Activated T-helper 2 cell treated with anti-CD3 and anti-CD28 coated beads, Interferon-gamma antibody, Interleukin-2, Interleukin-4, amounts not matched to agents 10 μg/mL and 5 μg/mL and 100 μg/mL, durations not matched to agents 14 hours and 24 hours and 36 hours (primary cell): ENCODE measurements around the gene PSMA4. TPM values are rescaled to one million over a fixed set of nuclear protein-coding genes. Genes with fewer than 3 reads are reported as not detected.
A peak's percentile ranks its signal among the peaks of the same experiment; 100 is the strongest.

Experiments used
- DNase-seq: peaks from one replicate; pipeline ENCODE4 v3.0.0; 2021; ENCODE audit warnings: low spot score
- H3K27ac Mint-ChIP-seq: one replicate; pipeline ENCODE4 v1.8.0; 2021; ENCODE audit warnings: mixed read lengths
- H3K27me3 Mint-ChIP-seq: one replicate; pipeline ENCODE4 v1.8.0; 2021; ENCODE audit warnings: low read depth, mixed read lengths
- H3K36me3 Mint-ChIP-seq: one replicate; pipeline ENCODE4 v1.8.0; 2021; ENCODE audit warnings: low read depth, mixed read lengths
- H3K4me1 Mint-ChIP-seq: one replicate; pipeline ENCODE4 v1.8.0; 2021; ENCODE audit warnings: low read depth, mixed read lengths
- H3K4me3 Mint-ChIP-seq: one replicate; pipeline ENCODE4 v1.8.0; 2021; ENCODE audit warnings: low read depth, mild to moderate bottlenecking, moderate library complexity, mixed read lengths
- H3K9me3 Mint-ChIP-seq: one replicate; pipeline ENCODE4 v1.8.0; 2021; ENCODE audit warnings: mixed read lengths
- intact Hi-C: fragments of 100-400 bp; cut with micrococcal nuclease; formaldehyde crosslinking; loops from one replicate; pipeline ENCODE4 v1.15.1; 2023
- total RNA-seq: library from RNA; stranded (reverse); gene quantifications from 2 replicates; pipeline ENCODE4 v1.2.3, GENCODE V29; 2022

PSMA4 gene
- total RNA-seq, 1 donor from 2014 or later: 331 TPM

DNA sequence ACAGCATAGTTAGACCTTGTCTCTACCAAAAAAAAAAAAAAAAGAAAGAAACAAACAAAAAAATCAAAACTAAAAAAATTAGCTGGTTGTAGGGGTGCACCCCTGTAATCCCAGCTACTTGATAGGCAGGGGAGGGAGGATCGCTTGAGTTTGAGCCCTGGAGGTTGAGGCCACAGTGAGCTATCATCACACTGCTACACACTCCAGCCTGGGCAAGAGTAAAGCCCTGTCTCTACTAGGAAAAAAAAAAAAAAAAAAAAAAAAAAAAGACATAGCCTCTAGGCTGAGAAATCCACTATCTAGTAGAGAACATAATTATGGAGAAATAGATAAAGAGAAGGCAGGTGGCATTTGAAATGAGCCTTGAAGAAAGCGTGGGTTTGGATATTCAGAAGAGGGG, 22.8 kb downstream of the PSMA4 start:
- H3K4me3 Mint-ChIP-seq: no peak overlapping the region
- no peak for DNase-seq
- no peak overlapping the region for H3K27ac Mint-ChIP-seq
- peaks cover 25% of the 10 kb centered on the region for H3K4me1 Mint-ChIP-seq
- no peaks in the 10 kb centered on the region for H3K36me3 Mint-ChIP-seq
- intact Hi-C loops: no loop called here
- no peaks in the 10 kb centered on the region for H3K9me3 Mint-ChIP-seq
- peaks cover 32% of the 10 kb centered on the region for H3K27me3 Mint-ChIP-seq

DNA sequence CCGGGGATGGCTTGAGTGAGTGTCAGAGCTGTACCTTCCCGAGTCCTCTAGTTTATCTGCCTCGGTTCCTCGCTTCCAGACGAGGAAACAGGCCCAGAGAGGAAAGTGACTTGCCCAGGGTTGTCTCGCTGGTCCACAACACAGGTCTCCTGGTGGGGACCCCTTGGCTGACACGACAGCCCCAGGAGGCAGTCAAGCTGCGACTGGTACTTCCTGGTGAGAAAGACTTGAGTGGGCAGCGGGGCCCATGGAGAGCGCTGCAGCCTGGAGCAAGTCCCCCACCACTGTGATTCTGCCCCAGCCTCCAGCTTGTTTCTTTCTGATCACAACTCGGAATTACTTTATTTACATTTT, 24.5 kb downstream of the PSMA4 start:
- H3K36me3 Mint-ChIP-seq: no peaks in the 10 kb centered on the region
- peaks cover 25% of the 10 kb centered on the region for H3K4me1 Mint-ChIP-seq
- intact Hi-C loops: no loop called here
- peak overlapping the region; percentile 66 for H3K27ac Mint-ChIP-seq
- H3K4me3 Mint-ChIP-seq: peak overlapping the region; percentile 83
- peaks cover 28% of the 10 kb centered on the region for H3K27me3 Mint-ChIP-seq
- no peak for DNase-seq
- H3K9me3 Mint-ChIP-seq: no peaks in the 10 kb centered on the region

DNA sequence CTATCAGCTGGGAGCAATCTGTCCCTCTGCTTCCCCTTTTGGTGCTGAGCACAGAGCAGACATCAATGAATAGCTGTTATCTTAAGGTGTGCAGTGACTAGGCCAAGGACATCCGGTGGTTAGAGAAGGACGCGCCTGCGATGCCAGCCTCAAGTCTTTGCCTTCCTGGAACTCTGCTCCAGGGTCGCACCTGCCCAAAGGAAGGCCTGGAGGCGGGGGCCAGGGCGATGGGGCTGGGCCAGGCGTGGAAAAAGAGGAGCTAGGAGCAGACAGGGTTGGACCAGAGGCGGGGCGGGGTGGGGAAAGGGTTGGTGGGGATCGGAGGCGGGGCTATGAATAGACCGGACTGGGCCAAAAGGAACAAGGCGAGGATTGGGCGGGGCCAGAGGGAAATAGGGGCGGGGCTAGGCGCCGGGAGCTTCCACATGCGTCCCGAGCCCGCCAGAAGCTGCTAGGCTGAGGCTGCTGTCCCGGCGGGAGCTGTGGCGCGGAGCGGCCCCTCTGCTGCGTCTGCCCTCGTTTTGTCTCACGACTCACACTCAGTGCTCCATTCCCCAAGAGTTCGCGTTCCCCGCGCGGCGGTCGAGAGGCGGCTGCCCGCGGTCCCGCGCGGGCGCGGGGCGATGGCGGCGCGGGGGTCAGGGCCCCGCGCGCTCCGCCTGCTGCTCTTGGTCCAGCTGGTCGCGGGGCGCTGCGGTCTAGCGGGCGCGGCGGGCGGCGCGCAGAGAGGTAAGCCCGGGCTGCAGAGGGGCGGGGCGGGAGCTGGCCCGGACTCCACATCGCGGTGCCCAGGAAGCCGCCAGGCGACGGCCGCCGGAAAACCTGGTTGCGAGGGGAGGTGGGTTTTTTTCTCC, 25.1 kb downstream of the PSMA4 start, which contains the start of gene CHRNA5:
Gene CHRNA5, plus strand, starts transcription at position 424 of the 854 bp plus-strand sequence. Its CDS starts 200 bp downstream, at position 624.
- Mint-ChIP-seq H3K27ac (peak within 1 kb of the TSS; percentile 66), H3K9me3 (no peaks in the 10 kb centered on the region), H3K4me1 (peaks cover 25% of the 10 kb centered on the region), H3K4me3 (peak within 1 kb of the TSS; percentile 83), H3K36me3 (no peaks in the 10 kb centered on the region), H3K27me3 (peaks cover 28% of the 10 kb centered on the region)
- intact Hi-C loops: no loop called here
- peak; percentile 48 for DNase-seq

DNA sequence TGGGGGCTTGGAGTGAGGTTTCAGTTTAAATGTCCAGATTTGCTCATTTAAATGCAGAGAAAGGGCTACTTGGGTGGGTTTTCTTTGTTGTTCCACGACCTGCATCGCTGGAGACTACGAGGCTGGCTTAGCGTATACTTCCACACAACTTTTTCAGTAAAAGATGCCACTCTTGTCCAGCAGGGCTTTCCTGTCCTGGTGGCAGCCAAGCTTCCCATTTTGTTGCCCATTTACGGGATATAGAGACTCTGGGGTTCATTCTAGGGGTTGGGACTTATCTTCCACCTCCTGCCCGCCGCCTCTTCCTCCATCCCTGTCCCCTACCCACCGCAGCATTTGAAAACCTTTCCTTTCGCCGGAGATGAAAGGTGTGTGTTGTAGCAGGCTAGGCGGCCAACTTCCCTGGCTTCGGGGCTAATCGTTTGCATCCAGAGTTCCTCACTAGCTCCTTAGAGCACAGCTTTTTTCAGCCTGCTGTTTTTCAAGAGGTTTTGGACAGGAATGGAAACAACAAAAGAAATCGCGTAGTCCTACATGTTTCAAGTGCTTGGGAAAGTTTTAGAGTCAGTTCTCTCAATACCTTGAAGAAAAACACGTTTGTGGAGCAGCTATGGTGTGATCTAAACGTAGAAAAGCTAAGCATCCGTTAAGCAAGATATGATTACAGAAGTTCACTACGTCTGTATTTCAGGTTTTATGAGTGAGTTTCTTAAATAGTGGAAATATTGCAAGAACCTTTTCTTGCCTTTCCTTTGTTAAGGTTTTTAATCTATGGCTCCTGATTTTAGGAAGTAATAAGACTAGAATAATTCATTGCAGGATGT, 25.9 kb downstream of the PSMA4 start:
- H3K27ac Mint-ChIP-seq: peak overlapping the region; percentile 8
- peaks cover 25% of the 10 kb centered on the region for H3K4me1 Mint-ChIP-seq
- H3K4me3 Mint-ChIP-seq: peak overlapping the region; percentile 82
- DNase-seq: no peak
- H3K27me3 Mint-ChIP-seq: peaks cover 28% of the 10 kb centered on the region
- no peaks in the 10 kb centered on the region for H3K36me3 Mint-ChIP-seq
- intact Hi-C loops: no loop called here
- H3K9me3 Mint-ChIP-seq: no peaks in the 10 kb centered on the region

DNA sequence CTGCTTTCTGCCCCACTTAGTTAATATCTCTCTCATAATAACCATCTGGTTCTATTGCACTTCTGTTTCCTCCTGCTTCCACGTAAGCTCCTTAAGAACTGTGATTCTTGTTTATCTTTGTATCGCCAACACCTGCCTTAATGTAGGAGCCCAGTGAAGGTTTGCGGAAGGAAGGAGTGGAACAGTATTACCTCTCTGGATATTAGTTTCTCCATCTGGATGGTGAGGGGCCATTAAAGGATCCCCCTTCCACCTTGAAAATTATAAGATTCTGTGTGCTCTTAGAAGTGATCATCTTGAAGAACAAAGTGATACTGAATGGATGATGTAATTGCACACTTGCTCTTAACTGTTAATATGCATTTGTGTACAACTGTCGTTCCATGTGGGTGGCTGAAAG, 27.3 kb downstream of the PSMA4 start:
- intact Hi-C loops: no loop called here
- Mint-ChIP-seq H3K9me3 (no peaks in the 10 kb centered on the region), H3K27ac (no peak overlapping the region), H3K4me1 (peaks cover 25% of the 10 kb centered on the region), H3K27me3 (peaks cover 20% of the 10 kb centered on the region), H3K4me3 (no peak overlapping the region), H3K36me3 (no peaks in the 10 kb centered on the region)
- DNase-seq: no peak

DNA sequence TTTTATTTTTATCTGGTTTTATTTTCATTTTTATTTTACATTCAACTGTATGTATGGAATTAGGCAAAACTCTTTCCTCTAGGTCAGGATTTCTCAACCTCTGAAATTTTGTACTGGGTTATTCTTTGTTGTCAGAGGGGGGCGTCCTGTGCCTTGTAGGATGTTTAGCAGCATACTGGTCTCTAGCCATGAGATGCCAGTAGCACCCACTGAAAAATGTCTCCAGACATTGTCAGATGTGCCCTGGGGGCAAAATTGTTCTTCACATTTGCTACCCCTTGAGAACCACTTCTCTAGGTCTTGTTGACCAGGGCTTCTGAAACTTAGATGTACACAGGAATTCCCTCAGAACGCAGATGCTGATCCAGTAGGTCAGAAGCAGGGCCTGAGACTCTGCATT, 30.5 kb downstream of the PSMA4 start:
- Mint-ChIP-seq H3K36me3 (no peaks in the 10 kb centered on the region), H3K27ac (no peak overlapping the region), H3K27me3 (peaks cover 14% of the 10 kb centered on the region), H3K4me3 (no peak overlapping the region), H3K9me3 (no peaks in the 10 kb centered on the region), H3K4me1 (peaks cover 13% of the 10 kb centered on the region)
- no peak for DNase-seq
- intact Hi-C loops: no loop called here

DNA sequence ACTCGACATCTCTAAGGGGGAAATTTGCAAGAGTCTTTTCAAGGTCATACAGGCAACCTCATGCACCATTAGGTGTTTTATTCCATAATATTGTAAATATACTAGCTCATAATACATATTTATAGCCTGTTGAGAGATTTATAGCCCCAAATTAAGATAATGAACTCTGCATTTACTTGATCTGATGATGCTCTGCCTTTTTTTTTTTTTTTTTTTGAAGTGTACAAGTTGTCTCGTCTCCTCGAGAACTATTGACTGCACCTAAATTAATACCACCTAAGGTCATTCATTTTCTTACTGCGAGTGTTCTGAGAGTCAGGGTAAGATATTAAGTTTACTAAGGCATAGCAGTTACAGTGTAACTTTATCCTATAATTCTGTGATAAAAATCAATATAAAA, 31.1 kb downstream of the PSMA4 start:
- no peaks in the 10 kb centered on the region for H3K36me3 Mint-ChIP-seq
- intact Hi-C loops: no loop called here
- no peak overlapping the region for H3K4me3 Mint-ChIP-seq

DNA sequence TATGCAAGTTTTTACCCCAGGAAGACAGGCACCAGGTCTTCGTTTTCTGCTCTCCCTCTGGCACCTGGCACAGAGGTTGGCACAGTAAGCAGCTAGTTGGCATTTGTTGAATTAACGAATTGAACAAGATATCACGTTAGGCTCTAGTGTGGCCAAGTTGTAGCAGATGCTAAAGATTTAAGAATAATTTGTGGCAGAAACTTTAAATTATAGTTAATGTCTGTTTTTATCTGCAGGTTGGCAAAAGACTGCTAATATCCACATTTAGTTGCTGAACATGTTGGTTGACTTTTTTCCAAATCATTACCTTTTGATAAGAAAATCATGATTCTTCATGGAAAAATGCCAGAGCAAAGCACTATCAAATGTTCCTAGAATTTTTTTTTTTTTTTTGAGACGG, 33.2 kb downstream of the PSMA4 start:
- no peaks in the 10 kb centered on the region for H3K9me3 Mint-ChIP-seq

More for the DNA sequence above, 31.1 kb downstream of the PSMA4 start:
- H3K9me3 Mint-ChIP-seq: no peaks in the 10 kb centered on the region
- H3K27me3 Mint-ChIP-seq: peaks cover 9% of the 10 kb centered on the region
- H3K27ac Mint-ChIP-seq: no peak overlapping the region
- H3K4me1 Mint-ChIP-seq: peaks cover 8% of the 10 kb centered on the region
- DNase-seq: no peak

DNA sequence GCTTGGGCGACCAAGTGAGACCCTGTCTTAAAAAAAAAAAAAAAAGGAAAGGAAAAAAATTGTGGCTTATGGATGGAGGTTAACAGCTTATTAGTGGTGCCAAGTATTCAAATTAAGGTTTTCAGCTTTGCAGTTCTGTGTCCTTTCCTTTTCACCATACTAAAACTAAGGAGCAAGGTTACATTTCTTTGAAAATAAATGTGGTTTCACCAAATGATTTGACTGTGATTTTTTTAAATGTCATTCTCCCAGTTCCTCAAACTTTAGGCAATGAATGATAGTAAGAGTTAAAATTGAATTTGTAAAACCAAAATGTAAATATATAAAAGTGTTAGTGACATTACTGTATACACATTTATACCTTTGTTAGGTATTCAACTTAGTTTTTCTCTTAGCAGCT, 34.7 kb downstream of the PSMA4 start:
- Mint-ChIP-seq H3K27ac (no peak overlapping the region), H3K9me3 (no peaks in the 10 kb centered on the region), H3K4me3 (no peak overlapping the region), H3K36me3 (no peaks in the 10 kb centered on the region), H3K27me3 (no peaks in the 10 kb centered on the region), H3K4me1 (no peaks in the 10 kb centered on the region)
- intact Hi-C loops: no loop called here
- no peak for DNase-seq

More for the DNA sequence above, 33.2 kb downstream of the PSMA4 start:
- Mint-ChIP-seq H3K4me3 (no peak overlapping the region), H3K4me1 (no peaks in the 10 kb centered on the region), H3K27me3 (no peaks in the 10 kb centered on the region), H3K36me3 (no peaks in the 10 kb centered on the region), H3K27ac (no peak overlapping the region)
- no peak for DNase-seq
- intact Hi-C loops: no loop called here

DNA sequence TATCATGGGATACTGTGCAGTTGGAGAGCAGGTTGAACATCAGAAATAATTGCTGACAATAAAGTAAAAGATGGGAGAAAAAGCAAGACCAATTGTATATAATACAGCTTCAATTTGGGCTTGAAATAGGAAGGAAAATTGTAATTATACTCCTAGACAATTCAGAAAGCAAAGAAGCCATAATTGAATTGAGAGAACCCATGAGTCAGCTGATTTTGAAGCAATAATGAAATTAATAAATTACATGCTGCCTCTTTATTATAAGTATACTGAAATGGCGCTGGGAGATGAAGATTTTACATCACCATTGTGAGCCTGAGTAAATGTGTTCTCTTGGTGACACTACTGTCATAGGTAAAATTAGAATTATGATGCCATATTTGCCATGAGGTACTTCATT, 57.3 kb downstream of the PSMA4 start:
- Mint-ChIP-seq H3K27me3 (no peaks in the 10 kb centered on the region), H3K4me3 (no peak overlapping the region), H3K36me3 (no peaks in the 10 kb centered on the region), H3K27ac (no peak overlapping the region), H3K9me3 (no peaks in the 10 kb centered on the region), H3K4me1 (no peaks in the 10 kb centered on the region)
- DNase-seq: no peak
- intact Hi-C loops: no loop called here

DNA sequence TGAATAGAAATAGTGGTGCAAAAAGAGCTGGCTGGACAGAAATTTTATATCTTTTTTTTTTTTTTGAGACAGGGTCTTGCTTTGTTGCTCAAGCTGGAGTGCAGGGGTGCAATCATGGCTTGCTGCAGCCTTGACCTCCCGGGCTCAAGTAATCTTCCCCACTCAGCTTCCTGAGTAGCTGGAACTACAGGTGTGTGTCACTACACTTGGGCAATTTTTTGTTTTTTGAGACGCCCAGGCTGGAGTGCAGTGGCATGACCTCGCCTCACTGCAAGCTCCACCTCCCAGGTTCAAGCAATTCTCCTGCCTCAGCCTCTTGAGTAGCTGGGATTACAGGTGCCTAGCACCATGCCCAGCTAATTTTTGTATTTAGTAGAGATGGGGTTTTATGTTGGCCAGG, 58.1 kb downstream of the PSMA4 start:
- intact Hi-C loops: no loop called here
- H3K9me3 Mint-ChIP-seq: no peaks in the 10 kb centered on the region

DNA sequence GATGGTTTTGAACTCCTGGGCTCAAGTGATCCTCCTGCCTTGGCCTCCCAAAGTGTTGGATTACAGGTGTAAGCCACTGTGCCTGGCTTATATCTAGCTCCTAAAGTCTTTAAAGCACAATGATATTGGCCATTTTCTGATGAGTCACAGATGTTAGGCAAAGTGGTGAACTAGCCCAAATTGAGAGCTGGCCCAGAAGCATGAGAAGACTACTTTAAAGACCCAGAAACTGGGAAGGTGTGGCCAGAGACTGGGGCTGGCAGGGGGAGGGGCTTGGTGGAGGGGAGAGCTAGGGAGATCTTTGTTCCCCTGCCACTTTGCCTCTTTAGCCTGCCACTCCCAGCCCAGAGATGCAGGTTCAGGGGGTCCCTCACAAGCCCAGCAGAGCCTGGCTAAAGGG, 58.9 kb downstream of the PSMA4 start:
- DNase-seq: no peak
- H3K4me1 Mint-ChIP-seq: no peaks in the 10 kb centered on the region
- H3K36me3 Mint-ChIP-seq: no peaks in the 10 kb centered on the region
- H3K4me3 Mint-ChIP-seq: no peak overlapping the region
- H3K9me3 Mint-ChIP-seq: no peaks in the 10 kb centered on the region
- H3K27me3 Mint-ChIP-seq: no peaks in the 10 kb centered on the region
- intact Hi-C loops: no loop called here
- H3K27ac Mint-ChIP-seq: no peak overlapping the region

More for the DNA sequence above, 58.1 kb downstream of the PSMA4 start:
- Mint-ChIP-seq H3K27me3 (no peaks in the 10 kb centered on the region), H3K4me1 (no peaks in the 10 kb centered on the region), H3K36me3 (no peaks in the 10 kb centered on the region), H3K27ac (no peak overlapping the region), H3K4me3 (no peak overlapping the region)
- no peak for DNase-seq
